GM12878 (cell line): ENCODE results near the gene TMSB4X. TPM values are rescaled to one million over a fixed set of nuclear protein-coding genes. Genes with fewer than 3 reads are reported as not detected.
A peak's percentile ranks its signal among the peaks of the same experiment; 100 is the strongest.

ENCODE experiments used
- BHLHE40 ChIP-seq, 2 experiments: fragments of 450-650 bp in 1 of 2; IDR thresholded peaks; 2 replicates each; pipeline ENCODE4 v1.6.1; 2011 to 2017; ENCODE audit warnings: low read depth in 2 of 2, borderline replicate concordance in 1 of 2, improper control_type of control experiment in 1 of 2, low read length in 1 of 2, mild to moderate bottlenecking in 1 of 2
- BRCA1 ChIP-seq: IDR thresholded peaks from 2 replicates; pipeline ENCODE4 v1.6.1; 2011; ENCODE audit warnings: low read depth, low read length, improper control_type of control experiment
- CBX3 ChIP-seq: fragments of 200-600 bp; sonication (generic); IDR thresholded peaks from 2 replicates; pipeline ENCODE4 v1.6.1; 2016; ENCODE audit warnings: low read depth, borderline replicate concordance
- ESRRA ChIP-seq: IDR thresholded peaks from 2 replicates; pipeline ENCODE4 v1.6.1; 2012; ENCODE audit warnings: mild to moderate bottlenecking, low read length, improper control_type of control experiment
- ETV6 ChIP-seq, 2 experiments: fragments of 450-650 bp in 1 of 2; IDR thresholded peaks in 1 of 2; conservative IDR thresholded peaks in 1 of 2; 2 replicates each; pipeline ENCODE4 v1.6.1; 2014; ENCODE audit warnings: antibody characterized with exemption in 1 of 2, borderline replicate concordance in 1 of 2, low read depth in 1 of 2, mild to moderate bottlenecking in 1 of 2, moderate library complexity in 1 of 2
- MEF2B ChIP-seq: fragments of 450-650 bp; IDR thresholded peaks from 2 replicates; pipeline ENCODE4 v1.6.1; 2018; ENCODE audit warnings: mild to moderate bottlenecking, moderate library complexity; ENCODE audit not compliant: partially characterized antibody, poor library complexity, severe bottlenecking
- MLLT1 ChIP-seq: fragments of 450-650 bp; IDR thresholded peaks from 2 replicates; pipeline ENCODE4 v1.6.1; 2016; ENCODE audit warnings: mild to moderate bottlenecking
- PAX8 ChIP-seq: fragments of 450-650 bp; IDR thresholded peaks from 2 replicates; pipeline ENCODE4 v1.6.1; 2017; ENCODE audit warnings: mild to moderate bottlenecking, moderate library complexity
- SIX5 ChIP-seq: IDR thresholded peaks from 2 replicates; pipeline ENCODE4 v1.6.1; 2011; ENCODE audit warnings: mild to moderate bottlenecking, low read depth, low read length, moderate library complexity; ENCODE audit not compliant: severe bottlenecking
- SPI1 ChIP-seq: IDR thresholded peaks from 2 replicates; pipeline ENCODE4 v1.6.1; 2011; ENCODE audit warnings: low read depth, mild to moderate bottlenecking, low read length, moderate library complexity, borderline replicate concordance; ENCODE audit not compliant: insufficient read depth
- ZBED1 ChIP-seq: IDR thresholded peaks from 2 replicates; pipeline ENCODE4 v1.6.1; 2016; ENCODE audit warnings: borderline replicate concordance
- ZNF592 ChIP-seq: fragments of 450-650 bp; IDR thresholded peaks from 2 replicates; pipeline ENCODE4 v1.6.1; 2017; ENCODE audit warnings: mild to moderate bottlenecking, moderate library complexity
- polyA plus RNA-seq, 11 experiments: library from polyadenylated mRNA; depleted of rRNA in 4 of 11; unstranded in 6 of 11; stranded (reverse) in 5 of 11; fragments of >200 nt; fragmentation: Nextera tagmentation in 4 of 11; fragmentation: Illumina TruSeq in 1 of 11; extraction: Ambion mirVana in 4 of 11; extraction: Trizol in 1 of 11; gene quantifications; 1 replicate in 1 of 11; 2 replicates in 10 of 11; pipeline versions ENCODE4 v1.2.1 to v1.2.3, GENCODE V29; 2011 to 2016; ENCODE audit warnings: inconsistent platforms in 2 of 11, missing spikeins in 2 of 11, low read depth in 1 of 11
- total RNA-seq, 4 experiments: library from RNA; depleted of rRNA in 3 of 4; stranded (reverse); fragments of >200 nt in 3 of 4; fragmentation: Illumina TruSeq in 1 of 4; extraction: Trizol in 1 of 4; gene quantifications; 2 replicates each; pipeline versions ENCODE4 v1.2.1 to v1.2.3, GENCODE V29; 2013 to 2021
- TF ChIP-seq, protein P1 (sequence below): fragments of 450-650 bp; IDR thresholded peaks from 2 replicates; pipeline ENCODE4 v1.6.1; 2018; ENCODE audit warnings: mild to moderate bottlenecking, low read depth, moderate library complexity; ENCODE audit not compliant: partially characterized antibody
- TF ChIP-seq, protein P2 (sequence below): fragments of 450-650 bp; IDR thresholded peaks from 2 replicates; pipeline ENCODE4 v1.6.1; 2017; ENCODE audit warnings: mild to moderate bottlenecking, moderate library complexity

TMSB4X gene
- total and polyA plus RNA-seq, 10 of the 15 experiments (the other 5 are each of a cell fraction or from before 2014, with no cell fraction given), result 13,924 to 37,234 (median 23,705) TPM

GRCh38 chrX:12973561-12974304 lies 1.2 kb upstream of the TMSB4X start (continued):
- TF ChIP-seq, protein P1, sequence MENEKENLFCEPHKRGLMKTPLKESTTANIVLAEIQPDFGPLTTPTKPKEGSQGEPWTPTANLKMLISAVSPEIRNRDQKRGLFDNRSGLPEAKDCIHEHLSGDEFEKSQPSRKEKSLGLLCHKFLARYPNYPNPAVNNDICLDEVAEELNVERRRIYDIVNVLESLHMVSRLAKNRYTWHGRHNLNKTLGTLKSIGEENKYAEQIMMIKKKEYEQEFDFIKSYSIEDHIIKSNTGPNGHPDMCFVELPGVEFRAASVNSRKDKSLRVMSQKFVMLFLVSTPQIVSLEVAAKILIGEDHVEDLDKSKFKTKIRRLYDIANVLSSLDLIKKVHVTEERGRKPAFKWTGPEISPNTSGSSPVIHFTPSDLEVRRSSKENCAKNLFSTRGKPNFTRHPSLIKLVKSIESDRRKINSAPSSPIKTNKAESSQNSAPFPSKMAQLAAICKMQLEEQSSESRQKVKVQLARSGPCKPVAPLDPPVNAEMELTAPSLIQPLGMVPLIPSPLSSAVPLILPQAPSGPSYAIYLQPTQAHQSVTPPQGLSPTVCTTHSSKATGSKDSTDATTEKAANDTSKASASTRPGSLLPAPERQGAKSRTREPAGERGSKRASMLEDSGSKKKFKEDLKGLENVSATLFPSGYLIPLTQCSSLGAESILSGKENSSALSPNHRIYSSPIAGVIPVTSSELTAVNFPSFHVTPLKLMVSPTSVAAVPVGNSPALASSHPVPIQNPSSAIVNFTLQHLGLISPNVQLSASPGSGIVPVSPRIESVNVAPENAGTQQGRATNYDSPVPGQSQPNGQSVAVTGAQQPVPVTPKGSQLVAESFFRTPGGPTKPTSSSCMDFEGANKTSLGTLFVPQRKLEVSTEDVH, result no peak
- TF ChIP-seq ESRRA (no peak), MEF2B (peak; percentile 20), ZNF592 (no peak), MLLT1 (peak; percentile 67; the same call in 1 of the 2 replicates), CBX3 (no peak), SIX5 (peak; percentile 14), BHLHE40 (IDR thresholded peaks at IDR 0.05; ENCODE audit: borderline replicate concordance in 1 of 2, low read depth in 2 of 2, low read length in 1 of 2) (peak; percentile 19 to 75; a peak in 2 of 4 replicates), ZBED1 (peak; percentile 39; the same call in 1 of the 2 replicates), ETV6 (conservative IDR thresholded peaks at IDR 0.05 in 1 of 2, IDR thresholded peaks at IDR 0.05 in 1 of 2; ENCODE audit: borderline replicate concordance in 1 of 2, low read depth in 1 of 2) (peak in 1 of 2 experiments; percentile 79; a peak in 2 of 4 replicates), PAX8 (no peak), SPI1 (peak; percentile 77), BRCA1 (no peak)
- TF ChIP-seq, protein P2, sequence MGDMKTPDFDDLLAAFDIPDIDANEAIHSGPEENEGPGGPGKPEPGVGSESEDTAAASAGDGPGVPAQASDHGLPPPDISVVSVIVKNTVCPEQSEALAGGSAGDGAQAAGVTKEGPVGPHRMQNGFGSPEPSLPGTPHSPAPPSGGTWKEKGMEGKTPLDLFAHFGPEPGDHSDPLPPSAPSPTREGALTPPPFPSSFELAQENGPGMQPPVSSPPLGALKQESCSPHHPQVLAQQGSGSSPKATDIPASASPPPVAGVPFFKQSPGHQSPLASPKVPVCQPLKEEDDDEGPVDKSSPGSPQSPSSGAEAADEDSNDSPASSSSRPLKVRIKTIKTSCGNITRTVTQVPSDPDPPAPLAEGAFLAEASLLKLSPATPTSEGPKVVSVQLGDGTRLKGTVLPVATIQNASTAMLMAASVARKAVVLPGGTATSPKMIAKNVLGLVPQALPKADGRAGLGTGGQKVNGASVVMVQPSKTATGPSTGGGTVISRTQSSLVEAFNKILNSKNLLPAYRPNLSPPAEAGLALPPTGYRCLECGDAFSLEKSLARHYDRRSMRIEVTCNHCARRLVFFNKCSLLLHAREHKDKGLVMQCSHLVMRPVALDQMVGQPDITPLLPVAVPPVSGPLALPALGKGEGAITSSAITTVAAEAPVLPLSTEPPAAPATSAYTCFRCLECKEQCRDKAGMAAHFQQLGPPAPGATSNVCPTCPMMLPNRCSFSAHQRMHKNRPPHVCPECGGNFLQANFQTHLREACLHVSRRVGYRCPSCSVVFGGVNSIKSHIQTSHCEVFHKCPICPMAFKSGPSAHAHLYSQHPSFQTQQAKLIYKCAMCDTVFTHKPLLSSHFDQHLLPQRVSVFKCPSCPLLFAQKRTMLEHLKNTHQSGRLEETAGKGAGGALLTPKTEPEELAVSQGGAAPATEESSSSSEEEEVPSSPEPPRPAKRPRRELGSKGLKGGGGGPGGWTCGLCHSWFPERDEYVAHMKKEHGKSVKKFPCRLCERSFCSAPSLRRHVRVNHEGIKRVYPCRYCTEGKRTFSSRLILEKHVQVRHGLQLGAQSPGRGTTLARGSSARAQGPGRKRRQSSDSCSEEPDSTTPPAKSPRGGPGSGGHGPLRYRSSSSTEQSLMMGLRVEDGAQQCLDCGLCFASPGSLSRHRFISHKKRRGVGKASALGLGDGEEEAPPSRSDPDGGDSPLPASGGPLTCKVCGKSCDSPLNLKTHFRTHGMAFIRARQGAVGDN, result peak; percentile 51; the same call in 1 of the 2 replicates
